Cerebellar nuclear complex (tissue), 1 donor: ENCODE data around the gene TEKTIP1.
"Not testable (repeated sequence)": the region's sequence is repeated elsewhere in the genome, so short reads cannot be mapped to it uniquely, and the experiment has no call there.

ENCODE experiments used
- DNase-seq, 2 experiments: peaks; one replicate each; lab custom pipeline; 2025; lab: John Stamatoyannopoulos, UW

The TEKTIP1 gene

GRCh38 chr19:3557461-3558248 is 18.7 kb downstream of the TEKTIP1 start, which contains the start of gene MFSD12:
MFSD12 (minus strand) TSS chr19:3557586; CDS start chr19:3557403, 183 bp downstream.
- peak in 1 of 2 experiments; percentile 54 for DNase-seq

GRCh38 chr19:3563709-3564524 is 24.9 kb downstream of the TEKTIP1 start:
- no peak for DNase-seq

- no peak for DNase-seq
These were observed 26.2 kb downstream of the TEKTIP1 start for GRCh38 chr19:3565139-3565538.

DNA sequence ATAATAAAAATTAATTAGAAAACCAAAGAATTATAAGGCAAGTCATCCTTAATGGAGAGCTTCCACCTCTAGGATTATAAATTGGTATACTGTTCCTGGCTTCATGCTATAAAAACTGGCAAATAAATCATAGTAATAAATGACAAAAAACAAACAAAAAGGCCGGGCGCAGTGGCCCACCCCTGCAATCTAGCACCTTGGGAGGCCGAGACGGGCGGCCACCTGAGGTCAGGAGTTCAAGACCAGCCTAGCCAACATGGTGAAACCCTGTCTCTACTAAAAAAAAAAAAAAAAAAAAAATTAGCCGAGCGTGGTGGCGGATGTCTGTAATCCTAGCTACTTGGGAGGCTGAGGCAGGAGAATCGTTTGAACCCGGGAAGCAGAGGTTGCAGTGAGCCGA is 31.1 kb downstream of the TEKTIP1 start:
- not testable (repeated sequence) for DNase-seq

DNA sequence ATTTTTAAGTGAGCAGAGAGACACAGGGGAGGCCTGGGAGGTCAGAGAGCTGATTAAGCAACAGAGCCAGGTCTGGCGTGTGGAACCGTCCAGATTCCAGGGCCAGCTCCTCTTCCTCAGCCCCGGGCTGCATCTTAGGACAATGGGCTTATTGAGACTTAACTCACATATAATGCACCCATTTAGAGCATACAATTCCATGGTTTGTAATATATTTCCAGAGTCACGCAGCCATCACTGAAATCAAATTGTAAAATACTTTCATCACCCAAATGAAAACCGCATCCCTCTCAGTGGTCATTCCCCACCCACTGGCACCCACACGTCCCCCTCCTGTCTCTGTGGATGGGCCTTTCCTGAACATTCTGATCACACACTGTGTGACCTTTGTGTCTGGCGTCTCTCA is 31.6 kb downstream of the TEKTIP1 start:
- no peak for DNase-seq

DNA sequence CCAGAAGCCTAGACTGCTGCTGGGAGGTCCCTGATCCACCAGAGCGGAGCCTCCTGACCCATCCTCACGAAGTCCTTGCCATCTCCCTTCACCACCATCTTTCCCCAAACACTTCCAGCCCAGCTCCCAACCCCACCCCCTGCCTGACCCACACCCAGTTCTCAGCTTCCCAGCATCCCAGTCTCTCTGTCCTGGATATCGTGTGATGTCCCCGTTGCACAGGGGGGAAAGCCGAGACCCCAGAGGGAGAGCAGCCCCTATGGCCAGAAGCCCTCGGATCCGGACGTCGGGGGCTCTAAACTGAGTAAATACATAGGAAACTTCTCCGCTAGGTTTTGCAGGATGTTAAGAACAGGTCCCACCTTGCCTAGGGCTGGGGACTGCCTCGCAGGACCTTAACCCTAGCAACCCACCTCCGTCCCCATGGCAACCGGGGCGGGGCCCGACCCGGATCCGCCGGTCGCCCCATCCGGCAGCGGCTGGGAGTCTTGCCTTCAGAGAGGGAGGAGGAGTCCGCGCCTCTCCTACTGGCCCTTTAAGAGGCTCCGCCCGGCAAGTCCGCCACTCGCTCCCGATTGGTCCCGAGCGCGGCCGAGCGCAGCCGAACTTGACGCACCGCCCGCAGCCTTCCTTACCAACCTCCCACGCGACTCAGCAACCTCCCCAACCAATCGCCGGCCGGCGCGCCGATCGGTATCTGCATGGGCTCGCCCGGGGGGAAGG is 33.3 kb downstream of the TEKTIP1 start:
- peak; percentile 69 to 87 for DNase-seq

DNA sequence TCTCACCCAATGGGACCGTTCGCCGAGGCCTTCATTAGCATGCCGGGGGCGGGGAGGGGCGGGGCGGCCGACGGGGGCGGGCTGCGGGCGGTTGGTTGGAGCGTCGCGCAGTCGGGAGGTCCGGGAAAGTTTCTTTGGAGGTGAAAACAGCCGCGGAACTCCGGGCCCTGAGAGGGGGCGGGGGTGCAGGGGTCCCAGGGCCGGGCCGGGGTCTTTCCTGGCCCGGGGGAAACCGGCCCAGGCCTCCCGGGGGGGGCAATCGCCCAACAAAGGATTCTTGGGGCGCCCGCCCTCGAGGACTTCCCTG is 33.8 kb downstream of the TEKTIP1 start, which contains the start of gene HMG20B:
TSS of gene HMG20B (plus strand) at position 90 of the 307 bp plus-strand sequence. CDS start 366 bp downstream, outside the sequence.
- no peak for DNase-seq

DNA sequence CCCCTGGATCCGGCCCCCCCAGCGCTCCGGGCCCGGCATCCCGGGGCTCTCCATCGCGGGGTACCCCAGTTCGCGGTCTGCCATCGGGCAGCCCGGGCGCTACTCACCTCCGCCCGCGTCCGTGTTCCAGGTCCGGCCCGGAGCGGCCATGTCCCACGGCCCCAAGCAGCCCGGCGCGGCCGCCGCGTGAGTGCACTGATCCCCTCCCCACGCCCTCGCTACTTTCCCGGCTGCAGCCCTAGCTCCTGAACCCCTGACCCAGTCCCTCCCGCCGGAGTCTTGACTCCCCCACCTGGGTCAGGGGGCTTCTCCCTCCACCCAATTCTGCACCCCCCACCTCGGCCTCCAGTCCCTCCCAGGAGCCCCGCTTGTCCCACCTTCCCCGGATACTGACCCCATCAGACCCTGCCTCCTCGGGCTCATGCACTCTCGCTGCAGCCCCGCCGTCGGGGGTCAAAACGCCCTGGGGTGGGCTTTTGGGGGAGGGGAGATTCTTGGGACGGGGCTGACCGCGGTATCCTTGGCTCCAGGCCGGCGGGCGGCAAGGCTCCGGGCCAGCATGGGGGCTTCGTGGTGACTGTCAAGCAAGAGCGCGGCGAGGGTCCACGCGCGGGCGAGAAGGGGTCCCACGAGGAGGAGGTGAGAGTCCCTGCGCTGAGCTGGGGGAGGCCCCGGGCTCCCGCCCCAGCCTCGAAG is 34.3 kb downstream of the TEKTIP1 start:
- DNase-seq = no peak

DNA sequence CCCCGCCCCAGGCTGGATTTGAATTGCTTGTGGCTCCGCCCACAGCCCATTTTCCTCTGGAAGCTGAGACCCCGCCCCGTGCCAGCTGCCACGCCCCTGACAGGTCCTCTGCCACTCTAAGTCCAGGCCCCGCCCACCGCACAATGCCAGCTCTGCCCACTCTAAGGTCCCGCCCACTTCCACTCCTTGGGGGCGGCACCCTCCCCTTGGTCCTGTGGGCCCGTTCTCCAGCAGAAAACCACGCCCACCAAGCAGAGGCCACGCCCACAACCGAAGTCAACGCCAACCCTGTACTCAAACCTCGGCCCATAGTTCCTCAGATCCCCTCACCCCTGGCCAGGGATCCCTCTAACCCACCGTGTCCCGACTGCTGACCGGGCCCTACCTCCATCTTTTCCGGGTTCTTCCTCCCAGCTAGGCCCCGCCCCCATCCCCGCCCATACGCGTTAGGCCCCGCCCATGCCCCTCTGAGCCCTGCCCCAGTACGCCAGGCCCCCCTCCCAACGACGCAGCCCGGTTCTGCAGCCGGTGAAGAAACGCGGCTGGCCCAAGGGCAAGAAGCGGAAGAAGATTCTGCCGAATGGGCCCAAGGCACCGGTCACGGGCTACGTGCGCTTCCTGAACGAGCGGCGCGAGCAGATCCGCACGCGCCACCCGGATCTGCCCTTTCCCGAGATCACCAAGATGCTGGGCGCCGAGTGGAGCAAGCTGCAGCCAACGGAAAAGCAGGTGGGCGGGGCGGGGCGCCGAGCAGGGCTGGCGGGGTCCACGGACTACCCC is 35.1 kb downstream of the TEKTIP1 start:
- DNase-seq = no peak

- DNase-seq = no peak
These were observed 36.3 kb downstream of the TEKTIP1 start for GRCh38 chr19:3575260-3575741.

DNA sequence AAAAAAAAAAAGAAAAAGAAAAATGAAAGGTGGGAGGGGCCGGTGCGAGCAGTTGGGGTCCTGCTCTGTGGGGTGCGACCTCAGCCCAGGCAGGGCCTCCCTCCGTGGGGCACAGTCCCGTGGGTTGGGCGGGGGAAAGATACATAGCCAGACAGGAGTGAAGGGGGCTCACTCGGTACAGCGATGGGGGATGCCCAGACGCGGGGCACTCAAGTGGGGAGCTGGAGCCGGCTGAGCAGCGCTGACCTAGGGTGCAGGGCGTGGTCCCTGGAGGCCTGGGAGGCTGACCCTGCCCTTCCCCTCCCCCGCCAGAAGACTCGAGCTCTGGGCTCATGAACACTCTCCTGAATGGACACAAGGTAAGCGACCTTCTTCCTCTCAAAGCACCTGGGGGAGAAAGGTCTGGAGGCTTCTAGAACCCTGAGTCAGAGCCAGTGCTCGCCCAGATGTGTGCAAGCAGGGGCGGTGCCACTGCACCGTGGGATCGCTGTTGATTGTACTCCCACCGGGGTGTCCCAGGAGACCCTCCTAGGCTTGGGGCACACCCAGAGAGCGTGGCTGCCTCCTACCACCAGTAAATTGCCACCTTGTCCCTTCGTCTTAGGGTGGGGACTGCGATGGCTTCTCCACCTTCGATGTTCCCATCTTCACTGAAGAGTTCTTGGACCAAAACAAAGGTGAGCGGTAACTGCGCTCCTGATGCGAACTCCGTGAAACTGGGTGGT is 37.1 kb downstream of the TEKTIP1 start:
- no peak for DNase-seq

- DNase-seq = no peak
These were observed 37.9 kb downstream of the TEKTIP1 start for GRCh38 chr19:3576696-3577443.

- no peak for DNase-seq
These were observed 38.9 kb downstream of the TEKTIP1 start for GRCh38 chr19:3577723-3578344.

DNA sequence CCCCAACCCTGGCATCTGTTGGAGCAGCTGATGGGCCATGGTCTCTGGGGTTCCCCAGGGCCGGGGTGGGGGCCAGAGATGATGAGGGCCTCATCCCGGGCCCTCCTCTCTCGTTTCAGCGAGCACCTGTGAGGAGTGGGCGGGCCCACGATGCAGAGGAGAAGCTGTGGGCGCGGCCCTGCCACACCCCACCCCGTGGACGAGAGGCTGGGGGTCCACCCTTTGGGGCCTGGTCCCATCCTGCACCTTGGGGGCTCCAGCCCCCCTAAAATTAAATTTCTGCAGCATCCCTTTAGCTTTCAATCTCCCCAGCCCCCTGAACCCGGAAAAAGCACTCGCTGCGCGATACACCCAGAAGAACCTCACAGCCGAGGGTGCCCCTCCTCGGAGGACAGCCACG is 39.4 kb downstream of the TEKTIP1 start:
- DNase-seq = no peak

GRCh38 chr19:3580156-3580934 is 41.4 kb downstream of the TEKTIP1 start:
- DNase-seq = no peak

DNA sequence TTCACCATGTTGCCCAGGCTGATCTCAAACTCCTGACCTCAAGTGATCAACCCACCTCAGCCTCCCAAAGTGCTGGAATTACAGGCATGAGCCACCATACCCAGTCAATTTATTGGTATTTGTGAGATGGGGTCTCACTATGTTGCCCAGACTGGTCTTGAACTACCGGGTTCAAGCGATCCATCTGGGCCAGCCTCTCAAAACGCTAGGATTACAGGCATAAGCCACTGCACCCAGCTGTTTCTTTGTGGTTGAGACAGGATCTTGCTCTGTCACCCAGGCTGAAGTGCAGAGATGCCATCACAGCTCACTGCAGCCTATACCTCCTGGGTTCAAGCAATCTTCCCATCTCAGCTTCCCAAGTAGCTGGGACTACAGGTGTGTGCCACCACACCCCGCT is 42.8 kb downstream of the TEKTIP1 start:
- DNase-seq = not testable (repeated sequence)

DNA sequence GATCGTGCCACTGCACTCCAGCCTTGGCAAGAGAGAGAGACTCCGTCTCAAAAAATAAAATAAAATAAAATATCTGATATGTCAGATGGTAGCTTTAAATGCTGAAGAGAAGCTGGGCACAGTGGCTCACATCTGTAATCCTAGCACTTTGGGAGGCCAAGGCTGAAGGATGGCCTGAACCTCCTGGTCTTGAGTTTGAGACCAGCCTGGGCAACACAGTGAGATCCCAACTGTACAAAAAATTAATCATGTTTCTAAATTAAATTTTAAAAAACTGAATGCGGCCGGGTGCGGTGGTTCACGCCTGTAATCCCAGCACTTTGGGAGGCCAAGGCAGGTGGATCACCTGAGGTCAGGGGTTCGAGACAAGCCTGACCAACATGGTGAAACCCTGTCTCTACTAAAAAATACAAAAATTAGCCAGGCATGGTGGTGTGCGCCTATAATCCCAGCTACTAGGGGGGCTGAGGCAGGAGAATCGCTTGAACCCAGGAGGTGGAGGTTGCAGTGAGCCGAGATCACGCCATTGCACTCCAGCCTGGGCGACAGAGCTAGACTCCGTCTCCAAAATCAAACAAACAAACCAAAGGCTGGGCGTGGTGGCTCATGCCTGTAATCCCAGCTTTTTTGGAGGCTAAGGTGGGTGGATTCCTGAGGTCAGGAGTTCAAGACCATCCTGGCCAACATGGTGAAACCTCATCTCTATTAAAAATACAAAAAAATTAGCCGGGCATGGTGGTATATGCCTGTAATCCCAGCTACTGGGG is 45.2 kb downstream of the TEKTIP1 start:
- not testable (repeated sequence) for DNase-seq
